22Rv1 (cell line): ENCODE results near the gene PINK1.

Experiments
- ZFX ChIP-seq: fragments of 450-650 bp; IDR thresholded peaks from 2 replicates; pipeline ENCODE4 v1.6.1; 2017; ENCODE audit warnings: antibody characterized with exemption, borderline replicate concordance
- TF ChIP-seq, protein P1 (sequence below): fragments of 450-650 bp; IDR thresholded peaks from 2 replicates; pipeline ENCODE4 v1.5.1; 2017; ENCODE audit warnings: mild to moderate bottlenecking

DNA sequence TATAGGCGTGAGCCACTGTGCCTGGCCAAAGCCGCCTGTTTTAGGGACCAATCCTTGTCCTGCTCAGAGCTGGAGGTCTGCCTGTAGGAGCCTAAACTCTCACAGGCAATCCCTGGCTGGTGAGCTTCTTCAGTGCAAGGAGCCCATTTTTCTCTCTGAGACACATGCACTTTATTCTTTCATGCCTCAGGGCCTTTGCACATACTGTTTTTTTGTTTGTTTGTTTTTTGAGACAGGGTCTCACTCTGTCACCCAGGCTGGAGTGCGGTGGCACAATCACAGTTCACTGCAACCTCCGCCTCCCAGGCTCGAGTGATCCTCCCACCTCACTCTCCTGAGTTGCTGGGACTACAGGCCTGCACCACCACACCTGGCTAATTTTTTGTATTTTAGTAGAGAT, 21.6 kb upstream of the PINK1 start:
- TF ChIP-seq, protein P1, sequence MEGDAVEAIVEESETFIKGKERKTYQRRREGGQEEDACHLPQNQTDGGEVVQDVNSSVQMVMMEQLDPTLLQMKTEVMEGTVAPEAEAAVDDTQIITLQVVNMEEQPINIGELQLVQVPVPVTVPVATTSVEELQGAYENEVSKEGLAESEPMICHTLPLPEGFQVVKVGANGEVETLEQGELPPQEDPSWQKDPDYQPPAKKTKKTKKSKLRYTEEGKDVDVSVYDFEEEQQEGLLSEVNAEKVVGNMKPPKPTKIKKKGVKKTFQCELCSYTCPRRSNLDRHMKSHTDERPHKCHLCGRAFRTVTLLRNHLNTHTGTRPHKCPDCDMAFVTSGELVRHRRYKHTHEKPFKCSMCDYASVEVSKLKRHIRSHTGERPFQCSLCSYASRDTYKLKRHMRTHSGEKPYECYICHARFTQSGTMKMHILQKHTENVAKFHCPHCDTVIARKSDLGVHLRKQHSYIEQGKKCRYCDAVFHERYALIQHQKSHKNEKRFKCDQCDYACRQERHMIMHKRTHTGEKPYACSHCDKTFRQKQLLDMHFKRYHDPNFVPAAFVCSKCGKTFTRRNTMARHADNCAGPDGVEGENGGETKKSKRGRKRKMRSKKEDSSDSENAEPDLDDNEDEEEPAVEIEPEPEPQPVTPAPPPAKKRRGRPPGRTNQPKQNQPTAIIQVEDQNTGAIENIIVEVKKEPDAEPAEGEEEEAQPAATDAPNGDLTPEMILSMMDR = no peak
- TF ChIP-seq ZFX = no peak
